ENCODE measurements around the gene OOEP. TPM values are rescaled to one million over a fixed set of nuclear protein-coding genes. Genes with fewer than 3 reads are reported as not detected.

Gene OOEP
- total RNA-seq, 4 donors from 2014 or later, result not detected

DNA sequence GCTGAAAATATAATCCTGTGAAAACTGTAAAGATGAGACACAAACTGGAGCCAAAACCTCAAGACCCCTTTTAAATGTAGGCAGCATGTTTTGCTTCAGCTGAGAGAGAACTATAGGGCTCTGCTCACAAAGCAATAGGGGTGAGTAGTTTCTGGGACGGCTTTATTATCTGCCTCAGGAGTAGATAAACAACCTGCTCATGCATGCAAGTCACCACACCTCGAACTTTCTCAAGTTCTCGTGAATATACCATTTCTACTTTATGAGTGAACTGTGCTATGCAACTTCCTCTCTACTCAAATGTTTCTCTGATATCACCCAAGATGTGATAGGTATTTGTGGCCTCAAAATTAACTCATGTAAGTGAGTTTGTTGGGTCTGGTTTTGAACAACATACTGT, 7.5 kb upstream of the OOEP start:
- intact Hi-C loops (cut with DNase I), result no loop called here
- 32 to 38% methylated on average over 3 of the region's 3 CpGs for WGBS, 2 donors
- DNase-seq, result no peak
- no peak overlapping the region for H3K4me3 ChIP-seq (replicated peaks in 1 of 3)
- H3K4me1 ChIP-seq, result no peaks in the 10 kb centered on the region
- no peaks in the 10 kb centered on the region for H3K36me3 ChIP-seq
- H3K27me3 ChIP-seq, result no peaks in the 10 kb centered on the region
- H3K9me3 ChIP-seq, result no peaks in the 10 kb centered on the region
- H3K27ac ChIP-seq, result no peak overlapping the region
- TF ChIP-seq, protein P1, sequence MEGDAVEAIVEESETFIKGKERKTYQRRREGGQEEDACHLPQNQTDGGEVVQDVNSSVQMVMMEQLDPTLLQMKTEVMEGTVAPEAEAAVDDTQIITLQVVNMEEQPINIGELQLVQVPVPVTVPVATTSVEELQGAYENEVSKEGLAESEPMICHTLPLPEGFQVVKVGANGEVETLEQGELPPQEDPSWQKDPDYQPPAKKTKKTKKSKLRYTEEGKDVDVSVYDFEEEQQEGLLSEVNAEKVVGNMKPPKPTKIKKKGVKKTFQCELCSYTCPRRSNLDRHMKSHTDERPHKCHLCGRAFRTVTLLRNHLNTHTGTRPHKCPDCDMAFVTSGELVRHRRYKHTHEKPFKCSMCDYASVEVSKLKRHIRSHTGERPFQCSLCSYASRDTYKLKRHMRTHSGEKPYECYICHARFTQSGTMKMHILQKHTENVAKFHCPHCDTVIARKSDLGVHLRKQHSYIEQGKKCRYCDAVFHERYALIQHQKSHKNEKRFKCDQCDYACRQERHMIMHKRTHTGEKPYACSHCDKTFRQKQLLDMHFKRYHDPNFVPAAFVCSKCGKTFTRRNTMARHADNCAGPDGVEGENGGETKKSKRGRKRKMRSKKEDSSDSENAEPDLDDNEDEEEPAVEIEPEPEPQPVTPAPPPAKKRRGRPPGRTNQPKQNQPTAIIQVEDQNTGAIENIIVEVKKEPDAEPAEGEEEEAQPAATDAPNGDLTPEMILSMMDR (IDR thresholded peaks at IDR 0.05), result no peak
- TF ChIP-seq POLR2A (IDR thresholded peaks at IDR 0.05), result no peak

DNA sequence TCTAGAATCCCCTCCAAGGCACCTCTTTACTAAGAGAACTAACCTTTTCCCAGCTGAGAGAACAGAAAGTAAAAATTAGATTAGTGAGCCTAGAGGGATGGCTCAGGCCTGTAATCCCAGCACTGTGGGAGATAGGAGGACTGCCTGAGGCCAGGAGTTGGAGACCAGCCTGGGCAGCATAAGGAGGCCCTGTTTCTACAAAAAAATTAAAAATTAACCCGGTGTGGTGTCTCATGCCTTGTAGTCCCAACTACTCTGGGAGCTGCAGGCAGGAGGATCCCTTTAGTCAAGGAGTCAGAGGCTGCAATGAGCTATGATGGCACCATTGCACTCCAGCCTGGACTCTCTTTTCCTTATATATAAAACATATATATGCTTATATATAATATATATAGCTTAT, 5.5 kb upstream of the OOEP start:
- H3K36me3 ChIP-seq, result no peaks in the 10 kb centered on the region
- H3K4me3 ChIP-seq (replicated peaks in 1 of 3), result no peak overlapping the region
- 71 to 94% methylated on average over 1 of the region's 1 CpG for WGBS, 2 donors
- H3K27me3 ChIP-seq, result no peaks in the 10 kb centered on the region
- no peaks in the 10 kb centered on the region for H3K4me1 ChIP-seq
- TF ChIP-seq POLR2A (IDR thresholded peaks at IDR 0.05), result no peak
- TF ChIP-seq, protein P1 (IDR thresholded peaks at IDR 0.05), result no peak
- intact Hi-C loops (cut with DNase I), result no loop called here
- no peak overlapping the region for H3K27ac ChIP-seq
- no peaks in the 10 kb centered on the region for H3K9me3 ChIP-seq
- DNase-seq, result no peak

DNA sequence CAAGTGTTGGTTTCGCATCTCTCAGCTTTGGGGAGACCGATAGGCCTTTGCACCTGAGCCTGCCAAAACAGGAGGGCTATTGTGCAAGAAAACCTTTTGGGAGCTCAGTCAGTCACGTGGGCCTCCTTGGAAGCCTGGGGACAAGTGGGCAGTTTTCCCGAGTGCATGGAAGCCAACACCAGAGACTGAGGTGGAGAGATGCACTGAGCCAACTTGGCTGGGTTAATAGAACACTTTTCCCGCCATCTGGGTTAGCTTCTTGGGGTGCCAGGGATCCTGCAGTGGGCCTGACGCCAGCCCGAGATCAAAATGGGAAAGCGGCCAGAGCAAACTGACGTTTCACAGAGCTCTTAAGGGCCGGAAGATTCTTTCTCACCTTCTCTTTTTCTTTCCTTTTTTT, 2.8 kb upstream of the OOEP start:
- DNase-seq, result no peak

DNA sequence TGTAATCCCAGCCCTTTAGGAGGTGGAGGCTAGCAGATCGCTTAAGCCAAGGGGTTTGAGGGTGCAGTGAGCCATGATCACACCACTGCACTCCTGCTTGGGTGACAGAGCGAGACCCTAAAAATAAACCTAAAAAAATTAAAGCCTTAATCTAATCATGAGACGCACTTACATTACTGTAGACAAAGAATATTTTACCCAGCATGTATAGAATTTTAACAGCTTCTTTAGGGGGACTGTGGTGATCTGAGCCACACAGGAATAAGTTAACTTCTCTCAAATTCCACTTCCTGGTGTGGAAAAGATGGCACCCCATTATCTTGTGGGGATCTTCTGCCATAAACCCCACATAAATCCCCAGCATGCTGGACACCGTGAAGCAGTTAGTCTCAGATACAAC, 2.3 kb upstream of the OOEP start:
- H3K27ac ChIP-seq, result no peak overlapping the region
- no peak for DNase-seq
- no peaks in the 10 kb centered on the region for H3K27me3 ChIP-seq
- intact Hi-C loops (cut with DNase I), result no loop called here
- no peaks in the 10 kb centered on the region for H3K4me1 ChIP-seq
- H3K36me3 ChIP-seq, result no peaks in the 10 kb centered on the region
- H3K9me3 ChIP-seq, result no peaks in the 10 kb centered on the region
- H3K4me3 ChIP-seq (replicated peaks in 1 of 3), result no peak overlapping the region
- TF ChIP-seq, protein P1 (IDR thresholded peaks at IDR 0.05), result no peak
- no peak for TF ChIP-seq POLR2A (IDR thresholded peaks at IDR 0.05)
- WGBS, 2 donors, result 93 to 97% methylated on average over 4 of the region's 4 CpGs

More for the DNA sequence above, 2.8 kb upstream of the OOEP start:
- no peaks in the 10 kb centered on the region for H3K4me1 ChIP-seq
- TF ChIP-seq, protein P1 (IDR thresholded peaks at IDR 0.05), result no peak
- no peak for TF ChIP-seq POLR2A (IDR thresholded peaks at IDR 0.05)
- no peaks in the 10 kb centered on the region for H3K36me3 ChIP-seq
- no peak overlapping the region for H3K4me3 ChIP-seq (replicated peaks in 1 of 3)
- H3K9me3 ChIP-seq, result no peaks in the 10 kb centered on the region
- WGBS, 2 donors, result 92% methylated on average over 10 of the region's 10 CpGs
- H3K27me3 ChIP-seq, result no peaks in the 10 kb centered on the region
- H3K27ac ChIP-seq, result no peak overlapping the region
- intact Hi-C loops (cut with DNase I), result no loop called here

DNA sequence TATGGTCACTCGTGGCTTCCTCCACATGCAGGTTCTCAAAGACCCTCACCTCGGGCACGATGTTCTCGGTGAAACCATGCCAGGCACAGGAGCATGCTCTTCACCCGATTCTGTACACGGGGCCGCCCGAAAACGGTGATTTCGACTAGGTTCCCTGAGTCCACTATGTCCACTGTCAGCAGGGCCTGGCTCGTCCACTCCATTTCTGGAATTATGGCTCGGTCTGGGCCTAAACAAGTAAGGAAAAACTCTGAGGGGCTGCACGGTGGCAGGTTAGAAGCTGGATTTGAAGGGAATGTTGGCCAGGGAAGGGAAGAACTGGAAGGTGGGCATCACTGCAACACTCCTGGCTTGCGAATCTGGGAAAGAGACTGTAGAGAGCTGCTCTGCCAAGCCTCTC, 540 bp downstream of the OOEP start:
- H3K27me3 ChIP-seq, result no peaks in the 10 kb centered on the region
- no peak overlapping the region for H3K4me3 ChIP-seq (replicated peaks in 1 of 3)
- H3K4me1 ChIP-seq, result no peaks in the 10 kb centered on the region
- 95 to 96% methylated on average over 14 of the region's 14 CpGs for WGBS, 2 donors
- H3K27ac ChIP-seq, result no peak overlapping the region
- no peaks in the 10 kb centered on the region for H3K9me3 ChIP-seq
- no peak for DNase-seq
- no peaks in the 10 kb centered on the region for H3K36me3 ChIP-seq
- TF ChIP-seq, protein P1 (IDR thresholded peaks at IDR 0.05), result no peak
- no peak for TF ChIP-seq POLR2A (IDR thresholded peaks at IDR 0.05)
- intact Hi-C loops (cut with DNase I), result no loop called here
